OCI-LY1 (cell line): ENCODE results near the gene SLC24A5.

Source experiments
- H2AFZ ChIP-seq: fragments of 200-600 bp; sonication (generic), shearing (Covaris generic); 2 replicates; pipeline ENCODE4 v1.6.0; 2014; ENCODE audit warnings: antibody characterized with exemption, mild to moderate bottlenecking, low read length
- H3F3A ChIP-seq: fragments of 200-600 bp; sonication (generic), shearing (Covaris generic); 2 replicates; pipeline ENCODE4 v1.6.0; 2014; ENCODE audit warnings: mild to moderate bottlenecking, antibody characterized with exemption, low read length, moderate library complexity; ENCODE audit not compliant: insufficient read depth
- H3K27ac ChIP-seq: fragments of 200-600 bp; sonication (generic); 2 replicates; pipeline ENCODE4 v1.5.1; 2014; ENCODE audit warnings: low read length, mixed run types, mild to moderate bottlenecking, low read depth; ENCODE audit not compliant: poor library complexity, severe bottlenecking
- H3K27me3 ChIP-seq: fragments of 200-600 bp; sonication (generic); 2 replicates; pipeline ENCODE4 v1.6.0; 2014; ENCODE audit warnings: antibody characterized with exemption, mild to moderate bottlenecking, low read length, moderate library complexity; ENCODE audit not compliant: insufficient read depth
- H3K36me3 ChIP-seq: fragments of 200-600 bp; sonication (generic); 2 replicates; pipeline ENCODE4 v1.6.1; 2014; ENCODE audit warnings: mild to moderate bottlenecking, antibody characterized with exemption, low read length, moderate library complexity, mixed read lengths; ENCODE audit not compliant: insufficient read depth
- H3K4me1 ChIP-seq: fragments of 200-600 bp; sonication (generic); 2 replicates; pipeline ENCODE4 v1.5.1; 2014; ENCODE audit warnings: mild to moderate bottlenecking, low read length, moderate library complexity; ENCODE audit not compliant: insufficient read depth, severe bottlenecking
- H3K4me2 ChIP-seq: fragments of 200-600 bp; sonication (generic), shearing (Covaris generic); 2 replicates; pipeline ENCODE4 v1.6.1; 2014; ENCODE audit warnings: low read length
- H3K4me3 ChIP-seq: fragments of 200-600 bp; sonication (generic); 2 replicates; pipeline ENCODE4 v1.5.1; 2014; ENCODE audit warnings: low read length, low read depth, mild to moderate bottlenecking, mixed read lengths; ENCODE audit not compliant: poor library complexity, severe bottlenecking
- H3K79me2 ChIP-seq: fragments of 200-600 bp; shearing (Covaris generic); 2 replicates; pipeline ENCODE4 v1.6.1; 2016; ENCODE audit warnings: mixed run types, low read length, mixed read lengths; ENCODE audit not compliant: insufficient read depth
- H3K9ac ChIP-seq: fragments of 200-600 bp; sonication (generic), shearing (Covaris generic); 2 replicates; pipeline ENCODE4 v1.6.1; 2014; ENCODE audit warnings: mild to moderate bottlenecking, low read length, mixed read lengths
- H3K9me2 ChIP-seq: fragments of 200-600 bp; sonication (generic), shearing (Covaris generic); 2 replicates; pipeline ENCODE4 v1.6.1; 2014; ENCODE audit warnings: low read depth, mild to moderate bottlenecking, low read length, mixed read lengths
- H3K9me3 ChIP-seq: fragments of 200-600 bp; shearing (Covaris generic); 2 replicates; pipeline ENCODE4 v1.6.1; 2014; ENCODE audit warnings: low read length, mixed read lengths
- H4K20me1 ChIP-seq: fragments of 200-600 bp; sonication (generic), shearing (Covaris generic); 2 replicates; pipeline ENCODE4 v1.6.0; 2016; ENCODE audit warnings: mild to moderate bottlenecking, low read length; ENCODE audit not compliant: insufficient read depth
- CTCF ChIP-seq: fragments of 200-600 bp; sonication (generic), shearing (Covaris generic); IDR thresholded peaks from 2 replicates; pipeline ENCODE4 v1.5.1; 2017; ENCODE audit warnings: mild to moderate bottlenecking, antibody characterized with exemption, low read length, moderate library complexity, mixed read lengths
- EZH2 ChIP-seq: fragments of 200-600 bp; sonication (generic), shearing (Covaris generic); IDR thresholded peaks from 2 replicates; pipeline ENCODE4 v1.8.0; 2017; ENCODE audit warnings: borderline replicate concordance, mixed run types, mild to moderate bottlenecking, antibody characterized with exemption, low read length, moderate library complexity, mixed read lengths

The SLC24A5 gene

GRCh38 chr15:48182749-48183148, 62.0 kb downstream of the SLC24A5 start:
- Histone ChIP-seq H3K9me2 (no peaks in the 10 kb centered on the region), H3K4me1 (peaks cover 5% of the 10 kb centered on the region), H2AFZ (no peak overlapping the region), H3K79me2 (no peaks in the 10 kb centered on the region), H3K27me3 (no peaks in the 10 kb centered on the region), H4K20me1 (no peaks in the 10 kb centered on the region), H3K9ac (no peak overlapping the region), H3F3A (no peaks in the 10 kb centered on the region), H3K4me3 (no peak overlapping the region), H3K36me3 (no peaks in the 10 kb centered on the region), H3K9me3 (no peaks in the 10 kb centered on the region), H3K4me2 (no peak overlapping the region), H3K27ac (no peak overlapping the region)
- no peak for TF ChIP-seq EZH2
- no peak for TF ChIP-seq CTCF

- no peaks in the 10 kb centered on the region for H3K9me2 ChIP-seq
- no peak overlapping the region for H3K4me3 ChIP-seq
- H3F3A ChIP-seq = no peaks in the 10 kb centered on the region
- no peaks in the 10 kb centered on the region for H3K79me2 ChIP-seq
- H3K27ac ChIP-seq = no peak overlapping the region
- H3K36me3 ChIP-seq = no peaks in the 10 kb centered on the region
- H3K9me3 ChIP-seq = no peaks in the 10 kb centered on the region
- H3K9ac ChIP-seq = no peak overlapping the region
- H3K27me3 ChIP-seq = no peaks in the 10 kb centered on the region
- H3K4me2 ChIP-seq = no peak overlapping the region
- H4K20me1 ChIP-seq = no peaks in the 10 kb centered on the region
- no peaks in the 10 kb centered on the region for H3K4me1 ChIP-seq
- TF ChIP-seq EZH2 = no peak
- TF ChIP-seq CTCF = no peak
- no peak overlapping the region for H2AFZ ChIP-seq
Observed at GRCh38 chr15:48185529-48185928, 64.7 kb downstream of the SLC24A5 start.

GRCh38 chr15:48186271-48186670, 65.5 kb downstream of the SLC24A5 start:
- Histone ChIP-seq H2AFZ (no peak overlapping the region), H3K36me3 (no peaks in the 10 kb centered on the region), H3K27me3 (no peaks in the 10 kb centered on the region), H3K4me3 (no peak overlapping the region), H3K9ac (no peak overlapping the region), H3K9me3 (no peaks in the 10 kb centered on the region), H3F3A (no peaks in the 10 kb centered on the region), H3K4me2 (no peak overlapping the region), H3K79me2 (no peaks in the 10 kb centered on the region), H3K9me2 (no peaks in the 10 kb centered on the region), H4K20me1 (no peaks in the 10 kb centered on the region), H3K4me1 (no peaks in the 10 kb centered on the region), H3K27ac (no peak overlapping the region)
- TF ChIP-seq CTCF (no peak), EZH2 (no peak)
